Regular cardiac myocyte (primary cell): ENCODE results near the gene MCTP2. TPM values are rescaled to one million over a fixed set of nuclear protein-coding genes. Genes with fewer than 3 reads are reported as not detected.

Experiments used
- total RNA-seq: library from RNA; depleted of rRNA; stranded (reverse); fragments of >200 nt; gene quantifications from 2 replicates; pipeline ENCODE4 v1.2.3, GENCODE V29; 2014

Gene MCTP2, protein sequence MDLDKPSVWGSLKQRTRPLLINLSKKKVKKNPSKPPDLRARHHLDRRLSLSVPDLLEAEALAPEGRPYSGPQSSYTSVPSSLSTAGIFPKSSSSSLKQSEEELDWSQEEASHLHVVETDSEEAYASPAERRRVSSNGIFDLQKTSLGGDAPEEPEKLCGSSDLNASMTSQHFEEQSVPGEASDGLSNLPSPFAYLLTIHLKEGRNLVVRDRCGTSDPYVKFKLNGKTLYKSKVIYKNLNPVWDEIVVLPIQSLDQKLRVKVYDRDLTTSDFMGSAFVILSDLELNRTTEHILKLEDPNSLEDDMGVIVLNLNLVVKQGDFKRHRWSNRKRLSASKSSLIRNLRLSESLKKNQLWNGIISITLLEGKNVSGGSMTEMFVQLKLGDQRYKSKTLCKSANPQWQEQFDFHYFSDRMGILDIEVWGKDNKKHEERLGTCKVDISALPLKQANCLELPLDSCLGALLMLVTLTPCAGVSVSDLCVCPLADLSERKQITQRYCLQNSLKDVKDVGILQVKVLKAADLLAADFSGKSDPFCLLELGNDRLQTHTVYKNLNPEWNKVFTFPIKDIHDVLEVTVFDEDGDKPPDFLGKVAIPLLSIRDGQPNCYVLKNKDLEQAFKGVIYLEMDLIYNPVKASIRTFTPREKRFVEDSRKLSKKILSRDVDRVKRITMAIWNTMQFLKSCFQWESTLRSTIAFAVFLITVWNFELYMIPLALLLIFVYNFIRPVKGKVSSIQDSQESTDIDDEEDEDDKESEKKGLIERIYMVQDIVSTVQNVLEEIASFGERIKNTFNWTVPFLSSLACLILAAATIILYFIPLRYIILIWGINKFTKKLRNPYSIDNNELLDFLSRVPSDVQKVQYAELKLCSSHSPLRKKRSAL
- 0.58 and 5.6 TPM in 2 replicates for total RNA-seq

DNA sequence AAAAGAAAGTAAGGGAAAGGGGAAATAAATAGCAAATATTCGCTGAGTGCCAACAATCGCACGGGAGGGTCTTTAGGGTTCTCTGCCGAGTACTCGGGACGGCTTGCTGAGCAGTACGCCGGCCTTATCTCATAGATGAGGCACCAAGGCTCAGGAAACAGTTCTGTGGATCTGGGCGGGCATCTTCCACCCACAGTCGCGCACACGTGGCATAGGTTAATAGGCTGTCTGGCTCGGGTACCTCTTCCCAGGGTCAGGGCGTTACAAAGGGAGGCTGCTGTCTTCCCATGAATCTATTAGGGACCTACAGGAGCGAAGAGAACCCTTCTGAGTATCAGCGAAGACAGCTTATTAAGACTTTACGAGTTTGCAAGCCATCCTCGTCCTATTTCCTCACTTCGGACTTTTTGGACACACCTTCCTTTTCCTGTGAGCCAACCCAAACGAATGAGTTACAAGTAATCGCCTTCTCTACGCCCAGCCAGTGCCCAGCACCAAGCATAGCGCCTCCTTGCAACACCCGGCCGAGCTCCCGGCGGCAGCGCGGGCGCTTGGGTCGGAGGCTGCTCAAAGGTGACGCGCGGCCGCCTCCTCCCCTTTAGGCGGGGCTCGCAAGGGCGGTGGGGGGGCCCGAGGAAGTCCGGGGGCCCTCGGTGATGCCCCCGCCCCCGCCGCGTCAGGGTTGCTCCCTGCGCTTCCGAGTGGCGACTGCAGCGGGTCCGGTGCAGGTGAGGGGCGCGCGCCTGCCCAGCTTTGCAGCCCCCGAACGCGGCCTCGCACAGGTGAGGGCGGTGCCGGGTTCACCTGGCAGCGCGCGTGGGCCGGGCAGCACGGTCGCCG, at the start of gene MCTP2:
TSS of gene MCTP2 (plus strand) at position 679 of the 840 bp plus-strand sequence. CDS start 66,705 bp downstream, outside the sequence.

